ENCODE measurements around the gene DLST.

DLST gene

DNA sequence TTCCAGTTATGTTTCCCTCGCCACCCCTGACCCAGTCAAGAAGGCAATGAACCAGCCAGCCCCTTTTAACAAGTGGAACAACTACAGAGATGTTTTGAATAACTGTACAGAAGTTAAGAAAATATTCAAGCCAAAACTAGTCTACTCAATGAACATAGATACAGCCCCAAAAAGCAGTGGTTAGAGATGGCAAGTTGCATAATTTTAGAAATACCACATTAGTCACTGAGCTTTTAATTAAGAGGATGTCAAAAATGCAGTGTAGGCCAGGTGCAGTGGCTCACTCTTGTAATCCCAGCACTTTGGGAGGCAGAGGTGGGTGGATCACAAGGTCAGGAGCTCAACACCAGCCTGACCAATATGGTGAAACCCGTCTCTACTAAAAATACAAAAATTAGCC, 32.9 kb upstream of the DLST start:
- no peak overlapping the region for H3K9ac ChIP-seq (ENCODE audit: low read length)
- H3K4me1 ChIP-seq (ENCODE audit: control insufficient read depth, insufficient read depth, low read length), result no peaks in the 10 kb centered on the region
- H3K4me3 ChIP-seq (ENCODE audit: low read length), result no peak overlapping the region
- no peaks in the 10 kb centered on the region for H3K27me3 ChIP-seq (ENCODE audit: control insufficient read depth, insufficient read depth, low read length)
- no peaks in the 10 kb centered on the region for H3K36me3 ChIP-seq (ENCODE audit: control insufficient read depth, insufficient read depth, low read length)
- H3K9me3 ChIP-seq (ENCODE audit: control insufficient read depth, low read length), result no peaks in the 10 kb centered on the region

- Histone ChIP-seq H3K4me3 (ENCODE audit: low read length) (no peak overlapping the region), H3K36me3 (ENCODE audit: control insufficient read depth, insufficient read depth, low read length) (no peaks in the 10 kb centered on the region), H3K9me3 (ENCODE audit: control insufficient read depth, low read length) (no peaks in the 10 kb centered on the region), H3K27me3 (ENCODE audit: control insufficient read depth, insufficient read depth, low read length) (no peaks in the 10 kb centered on the region), H3K9ac (ENCODE audit: low read length) (no peak overlapping the region), H3K4me1 (ENCODE audit: control insufficient read depth, insufficient read depth, low read length) (no peaks in the 10 kb centered on the region)
Observed at GRCh38 chr14:74852922-74853530, 28.7 kb upstream of the DLST start.

GRCh38 chr14:74853581-74853980, 28.1 kb upstream of the DLST start:
- Histone ChIP-seq H3K36me3 (ENCODE audit: control insufficient read depth, insufficient read depth, low read length) (no peaks in the 10 kb centered on the region), H3K9me3 (ENCODE audit: control insufficient read depth, low read length) (no peaks in the 10 kb centered on the region), H3K4me1 (ENCODE audit: control insufficient read depth, insufficient read depth, low read length) (no peaks in the 10 kb centered on the region), H3K9ac (ENCODE audit: low read length) (no peak overlapping the region), H3K27me3 (ENCODE audit: control insufficient read depth, insufficient read depth, low read length) (no peaks in the 10 kb centered on the region), H3K4me3 (ENCODE audit: low read length) (no peak overlapping the region)

DNA sequence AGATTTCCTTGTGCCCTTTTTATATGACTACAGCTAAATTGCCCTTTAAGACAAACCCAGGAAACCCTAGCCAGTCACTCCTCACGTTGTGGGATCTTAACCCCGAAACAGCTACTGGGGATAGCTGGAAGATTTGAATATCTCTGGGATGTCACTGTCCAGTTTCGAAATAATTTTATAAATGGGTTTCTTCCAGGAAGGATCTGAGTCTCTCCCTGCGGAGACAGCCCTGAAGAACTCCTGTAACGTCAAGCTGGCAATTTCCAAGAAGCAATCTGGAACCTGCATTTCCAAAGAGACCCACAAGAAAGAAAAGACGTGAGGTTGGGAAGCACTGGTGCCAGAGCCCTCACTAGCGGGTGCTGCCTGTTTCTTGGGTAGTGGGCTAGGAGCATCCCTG, 26.7 kb upstream of the DLST start:
- H3K9ac ChIP-seq (ENCODE audit: low read length), result no peak overlapping the region
- no peaks in the 10 kb centered on the region for H3K36me3 ChIP-seq (ENCODE audit: control insufficient read depth, insufficient read depth, low read length)
- H3K4me1 ChIP-seq (ENCODE audit: control insufficient read depth, insufficient read depth, low read length), result no peaks in the 10 kb centered on the region
- no peaks in the 10 kb centered on the region for H3K9me3 ChIP-seq (ENCODE audit: control insufficient read depth, low read length)
- H3K27me3 ChIP-seq (ENCODE audit: control insufficient read depth, insufficient read depth, low read length), result no peaks in the 10 kb centered on the region
- H3K4me3 ChIP-seq (ENCODE audit: low read length), result no peak overlapping the region

GRCh38 chr14:74855945-74856344, 25.8 kb upstream of the DLST start:
- H3K4me1 ChIP-seq (ENCODE audit: control insufficient read depth, insufficient read depth, low read length), result no peaks in the 10 kb centered on the region
- H3K9ac ChIP-seq (ENCODE audit: low read length), result no peak overlapping the region
- no peaks in the 10 kb centered on the region for H3K27me3 ChIP-seq (ENCODE audit: control insufficient read depth, insufficient read depth, low read length)
- no peaks in the 10 kb centered on the region for H3K9me3 ChIP-seq (ENCODE audit: control insufficient read depth, low read length)
- H3K4me3 ChIP-seq (ENCODE audit: low read length), result no peak overlapping the region
- no peaks in the 10 kb centered on the region for H3K36me3 ChIP-seq (ENCODE audit: control insufficient read depth, insufficient read depth, low read length)

GRCh38 chr14:74856366-74856765, 25.4 kb upstream of the DLST start:
- no peak overlapping the region for H3K9ac ChIP-seq (ENCODE audit: low read length)
- H3K36me3 ChIP-seq (ENCODE audit: control insufficient read depth, insufficient read depth, low read length), result no peaks in the 10 kb centered on the region
- no peaks in the 10 kb centered on the region for H3K4me1 ChIP-seq (ENCODE audit: control insufficient read depth, insufficient read depth, low read length)
- no peaks in the 10 kb centered on the region for H3K9me3 ChIP-seq (ENCODE audit: control insufficient read depth, low read length)
- H3K4me3 ChIP-seq (ENCODE audit: low read length), result no peak overlapping the region
- H3K27me3 ChIP-seq (ENCODE audit: control insufficient read depth, insufficient read depth, low read length), result no peaks in the 10 kb centered on the region

DNA sequence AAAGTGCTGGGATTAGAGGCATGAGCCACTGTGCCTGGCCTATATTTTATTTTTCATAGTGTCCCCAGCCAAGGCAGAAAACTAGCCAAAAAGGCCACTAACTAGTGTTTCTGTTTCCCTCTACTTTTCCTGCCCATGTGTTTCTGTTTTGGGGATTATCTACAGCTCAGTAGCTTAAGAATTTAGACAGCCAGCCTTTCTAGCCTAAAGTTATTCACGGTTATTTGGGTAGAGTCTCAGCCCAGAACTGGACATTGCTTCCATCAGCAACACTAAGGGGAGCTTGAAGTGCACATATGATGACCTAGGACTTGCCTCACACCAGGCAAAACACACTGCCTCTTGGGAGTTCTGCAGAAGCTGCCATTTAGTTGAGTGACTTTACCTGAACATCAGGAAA, 23.7 kb upstream of the DLST start:
- Histone ChIP-seq H3K27me3 (ENCODE audit: control insufficient read depth, insufficient read depth, low read length) (no peaks in the 10 kb centered on the region), H3K36me3 (ENCODE audit: control insufficient read depth, insufficient read depth, low read length) (no peaks in the 10 kb centered on the region), H3K9ac (ENCODE audit: low read length) (no peak overlapping the region), H3K4me1 (ENCODE audit: control insufficient read depth, insufficient read depth, low read length) (no peaks in the 10 kb centered on the region), H3K4me3 (ENCODE audit: low read length) (no peak overlapping the region), H3K9me3 (ENCODE audit: control insufficient read depth, low read length) (no peaks in the 10 kb centered on the region)

- no peaks in the 10 kb centered on the region for H3K36me3 ChIP-seq (ENCODE audit: control insufficient read depth, insufficient read depth, low read length)
- H3K9ac ChIP-seq (ENCODE audit: low read length), result no peak overlapping the region
Observed at GRCh38 chr14:74859757-74860552, 21.8 kb upstream of the DLST start.

DNA sequence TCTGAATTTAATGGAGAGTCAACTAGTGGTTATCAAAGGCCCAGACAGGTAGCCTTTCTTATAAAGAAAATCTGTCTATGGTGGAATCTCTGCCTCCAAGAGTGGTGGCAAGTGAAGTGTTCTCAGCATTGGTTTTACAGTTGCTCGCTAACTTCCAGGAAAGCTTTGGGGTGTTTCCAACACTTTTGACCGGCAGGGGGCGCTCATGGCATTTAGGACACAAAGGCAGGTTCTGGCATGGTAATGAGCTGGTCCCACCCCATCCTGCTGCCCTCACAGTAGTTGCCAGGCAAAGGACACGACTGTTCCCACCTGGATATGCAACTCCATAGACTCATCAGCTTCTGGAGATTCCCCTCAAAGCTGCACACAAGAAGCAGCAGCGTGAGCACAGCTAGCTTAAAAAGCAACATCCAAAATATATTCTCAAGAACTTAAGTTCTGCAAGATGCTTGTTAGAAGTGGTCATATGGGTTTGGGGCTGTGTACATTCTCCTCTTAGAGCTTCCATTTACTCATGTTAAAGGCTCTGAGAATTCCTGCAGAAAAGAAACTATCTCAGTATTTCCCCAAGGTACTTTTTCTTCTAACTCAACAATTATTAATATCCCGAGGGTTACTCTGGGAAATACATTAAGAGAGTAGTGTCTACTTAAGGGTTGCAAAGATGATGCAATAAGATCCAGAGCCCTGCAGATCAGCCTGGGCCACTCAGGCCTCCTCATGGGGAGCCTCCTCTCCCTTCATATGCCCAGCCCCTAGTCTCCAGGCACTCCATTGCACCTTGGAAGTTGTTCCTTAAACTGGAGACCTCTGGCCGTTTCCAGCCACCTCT, 20.6 kb upstream of the DLST start:
- H3K36me3 ChIP-seq (ENCODE audit: control insufficient read depth, insufficient read depth, low read length), result no peaks in the 10 kb centered on the region
- no peaks in the 10 kb centered on the region for H3K27me3 ChIP-seq (ENCODE audit: control insufficient read depth, insufficient read depth, low read length)
- H3K4me3 ChIP-seq (ENCODE audit: low read length), result no peak overlapping the region
- no peaks in the 10 kb centered on the region for H3K4me1 ChIP-seq (ENCODE audit: control insufficient read depth, insufficient read depth, low read length)
- no peaks in the 10 kb centered on the region for H3K9me3 ChIP-seq (ENCODE audit: control insufficient read depth, low read length)
- H3K9ac ChIP-seq (ENCODE audit: low read length), result no peak overlapping the region

More at GRCh38 chr14:74859757-74860552, 21.8 kb upstream of the DLST start:
- H3K9me3 ChIP-seq (ENCODE audit: control insufficient read depth, low read length), result no peaks in the 10 kb centered on the region
- no peaks in the 10 kb centered on the region for H3K4me1 ChIP-seq (ENCODE audit: control insufficient read depth, insufficient read depth, low read length)
- no peak overlapping the region for H3K4me3 ChIP-seq (ENCODE audit: low read length)
- H3K27me3 ChIP-seq (ENCODE audit: control insufficient read depth, insufficient read depth, low read length), result no peaks in the 10 kb centered on the region

GRCh38 chr14:74861734-74862090, 20.0 kb upstream of the DLST start:
- Histone ChIP-seq H3K36me3 (ENCODE audit: control insufficient read depth, insufficient read depth, low read length) (no peaks in the 10 kb centered on the region), H3K27me3 (ENCODE audit: control insufficient read depth, insufficient read depth, low read length) (no peaks in the 10 kb centered on the region)

DNA sequence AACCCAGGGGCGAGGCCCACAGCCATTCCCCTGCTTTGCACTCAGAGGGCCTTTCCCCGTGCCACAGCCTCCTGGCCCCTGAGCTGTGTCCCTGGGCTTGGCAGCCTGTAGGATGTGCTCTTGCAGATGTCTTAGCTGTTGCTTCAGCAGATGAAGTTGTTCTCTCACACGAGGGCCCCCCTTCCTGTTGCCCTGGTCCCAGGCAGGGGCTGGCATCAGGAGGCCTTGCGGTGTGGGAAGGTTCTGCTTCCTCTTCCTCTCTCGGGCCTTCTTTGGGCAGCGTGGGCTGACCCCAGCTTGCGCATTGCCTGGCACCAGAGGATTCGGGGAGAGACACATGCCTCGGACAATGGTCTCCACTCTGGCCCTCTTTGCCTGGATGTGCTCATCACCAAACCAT, 18.4 kb upstream of the DLST start:
- no peaks in the 10 kb centered on the region for H3K9me3 ChIP-seq (ENCODE audit: control insufficient read depth, low read length)
- H3K9ac ChIP-seq (ENCODE audit: low read length), result no peak overlapping the region
- no peak overlapping the region for H3K4me3 ChIP-seq (ENCODE audit: low read length)
- no peaks in the 10 kb centered on the region for H3K36me3 ChIP-seq (ENCODE audit: control insufficient read depth, insufficient read depth, low read length)
- no peaks in the 10 kb centered on the region for H3K27me3 ChIP-seq (ENCODE audit: control insufficient read depth, insufficient read depth, low read length)
- no peaks in the 10 kb centered on the region for H3K4me1 ChIP-seq (ENCODE audit: control insufficient read depth, insufficient read depth, low read length)

More at GRCh38 chr14:74861734-74862090, 20.0 kb upstream of the DLST start:
- Histone ChIP-seq H3K9ac (ENCODE audit: low read length) (no peak overlapping the region), H3K9me3 (ENCODE audit: control insufficient read depth, low read length) (no peaks in the 10 kb centered on the region), H3K4me3 (ENCODE audit: low read length) (no peak overlapping the region), H3K4me1 (ENCODE audit: control insufficient read depth, insufficient read depth, low read length) (no peaks in the 10 kb centered on the region)

GRCh38 chr14:74864198-74864597, 17.5 kb upstream of the DLST start:
- Histone ChIP-seq H3K27me3 (ENCODE audit: control insufficient read depth, insufficient read depth, low read length) (no peaks in the 10 kb centered on the region), H3K9ac (ENCODE audit: low read length) (no peak overlapping the region), H3K4me1 (ENCODE audit: control insufficient read depth, insufficient read depth, low read length) (no peaks in the 10 kb centered on the region), H3K4me3 (ENCODE audit: low read length) (no peak overlapping the region), H3K36me3 (ENCODE audit: control insufficient read depth, insufficient read depth, low read length) (no peaks in the 10 kb centered on the region), H3K9me3 (ENCODE audit: control insufficient read depth, low read length) (no peaks in the 10 kb centered on the region)
